Choroid plexus epithelial cell (primary cell): Measurements from ENCODE around the gene TMEM62.

ENCODE experiments used
- DNase-seq: peaks from one replicate; pipeline ENCODE4 v3.0.0-alpha.2; 2010; ENCODE audit warnings: low read depth
- H3K4me3 ChIP-seq: 2 replicates; pipeline ENCODE4 v1.5.1; 2011; ENCODE audit warnings: low read depth, mild to moderate bottlenecking, control low read depth, low read length, moderate library complexity
- CTCF ChIP-seq: conservative IDR thresholded peaks from 2 replicates; pipeline ENCODE4 v1.5.1; 2011; ENCODE audit warnings: low read depth, mild to moderate bottlenecking, control low read depth, inconsistent platforms, low read length, moderate library complexity

The TMEM62 gene

GRCh38 chr15:43204016-43204901 lies 70.9 kb downstream of the TMEM62 start:
- no peak overlapping the region for H3K4me3 ChIP-seq
- peak; percentile 86 for TF ChIP-seq CTCF
- DNase-seq: peak; percentile 78

- no peak overlapping the region for H3K4me3 ChIP-seq
- TF ChIP-seq CTCF: no peak
- no peak for DNase-seq
Observed at GRCh38 chr15:43206054-43206453, 72.7 kb downstream of the TMEM62 start.

- DNase-seq: no peak
- TF ChIP-seq CTCF: no peak
- H3K4me3 ChIP-seq: no peak overlapping the region
Observed at GRCh38 chr15:43207024-43207423, 73.6 kb downstream of the TMEM62 start.

GRCh38 chr15:43208052-43209002 lies 74.9 kb downstream of the TMEM62 start:
- no peak for DNase-seq
- TF ChIP-seq CTCF: no peak
- H3K4me3 ChIP-seq: no peak overlapping the region

GRCh38 chr15:43209059-43209824 lies 75.9 kb downstream of the TMEM62 start:
- peak; percentile 36 for DNase-seq
- TF ChIP-seq CTCF: peak; percentile 46
- no peak overlapping the region for H3K4me3 ChIP-seq

GRCh38 chr15:43210172-43210745 lies 76.9 kb downstream of the TMEM62 start:
- no peak for TF ChIP-seq CTCF
- H3K4me3 ChIP-seq: no peak overlapping the region
- no peak for DNase-seq
